Astrocyte (in vitro differentiated cells and primary cell): ENCODE results near the gene KCNQ5. TPM values are rescaled to one million over a fixed set of nuclear protein-coding genes. Genes with fewer than 3 reads are reported as not detected.

ENCODE experiments used
- DNase-seq: peaks from one replicate; pipeline ENCODE4 v3.0.0-alpha.2; 2010; ENCODE audit warnings: low read depth
- FAIRE-seq: peaks from 2 replicates; lab custom pipeline; 2011; peaks lifted over from hg19 to GRCh38; lab: Jason Lieb, UNC
- H2AFZ ChIP-seq: 2 replicates; pipeline ENCODE4 v1.6.0; 2012; ENCODE audit warnings: low read depth, low read length, inconsistent platforms
- H3K27ac ChIP-seq: 2 replicates; pipeline ENCODE4 v1.5.1; 2011; ENCODE audit warnings: low read depth, low read length, inconsistent platforms
- H3K27me3 ChIP-seq: 2 replicates; pipeline ENCODE4 v1.6.0; 2011; ENCODE audit warnings: low read length, inconsistent platforms; ENCODE audit not compliant: insufficient read depth
- H3K36me3 ChIP-seq: 2 replicates; pipeline ENCODE4 v1.5.1; 2011; ENCODE audit warnings: low read length, inconsistent platforms; ENCODE audit not compliant: insufficient read depth
- H3K4me1 ChIP-seq: 2 replicates; pipeline ENCODE4 v1.5.1; 2011; ENCODE audit warnings: low read length, inconsistent platforms; ENCODE audit not compliant: insufficient read depth
- H3K4me2 ChIP-seq: 2 replicates; pipeline ENCODE4 v1.6.0; 2012; ENCODE audit warnings: low read length, inconsistent platforms
- H3K4me3 ChIP-seq: 2 replicates; pipeline ENCODE4 v1.5.1; 2011; ENCODE audit warnings: low read depth, mild to moderate bottlenecking, low read length, inconsistent platforms; ENCODE audit not compliant: insufficient read depth
- H3K79me2 ChIP-seq: 2 replicates; pipeline ENCODE4 v1.6.0; 2012; ENCODE audit warnings: mild to moderate bottlenecking, low read length, inconsistent platforms; ENCODE audit not compliant: insufficient read depth
- H3K9ac ChIP-seq: 2 replicates; pipeline ENCODE4 v1.6.0; 2012; ENCODE audit warnings: mild to moderate bottlenecking, low read length, inconsistent platforms
- H3K9me3 ChIP-seq: 2 replicates; pipeline ENCODE4 v1.5.1; 2012; ENCODE audit warnings: low read depth, mild to moderate bottlenecking, low read length, inconsistent platforms; ENCODE audit not compliant: insufficient read depth
- H4K20me1 ChIP-seq: 2 replicates; pipeline ENCODE4 v1.6.0; 2012; ENCODE audit warnings: low read length, inconsistent platforms; ENCODE audit not compliant: insufficient read depth
- H3K27ac Mint-ChIP-seq: one replicate; pipeline ENCODE4 v1.8.0; 2021; ENCODE audit warnings: mild to moderate bottlenecking, mixed read lengths; ENCODE audit not compliant: unreplicated experiment
- H3K27me3 Mint-ChIP-seq: one replicate; pipeline ENCODE4 v1.8.0; 2021; ENCODE audit warnings: low read depth, mixed read lengths; ENCODE audit not compliant: unreplicated experiment
- H3K36me3 Mint-ChIP-seq: one replicate; pipeline ENCODE4 v1.8.0; 2021; ENCODE audit warnings: low read depth, mixed read lengths; ENCODE audit not compliant: unreplicated experiment
- H3K4me1 Mint-ChIP-seq: one replicate; pipeline ENCODE4 v1.8.0; 2021; ENCODE audit warnings: low read depth, mixed read lengths; ENCODE audit not compliant: unreplicated experiment
- H3K4me3 Mint-ChIP-seq: one replicate; pipeline ENCODE4 v1.8.0; 2021; ENCODE audit warnings: mild to moderate bottlenecking, moderate library complexity, mixed read lengths; ENCODE audit not compliant: unreplicated experiment
- H3K9me3 Mint-ChIP-seq: one replicate; pipeline ENCODE4 v1.8.0; 2021; ENCODE audit warnings: mild to moderate bottlenecking, mixed read lengths; ENCODE audit not compliant: unreplicated experiment
- EZH2 ChIP-seq: IDR thresholded peaks from 2 replicates; pipeline ENCODE4 v1.6.1; 2012; ENCODE audit warnings: mild to moderate bottlenecking, low read length, inconsistent platforms; ENCODE audit not compliant: insufficient read depth
- total RNA-seq: library from RNA; stranded (reverse); gene quantifications from 2 replicates; pipeline ENCODE4 v1.2.1, GENCODE V29; 2021
- TF ChIP-seq, protein P1 (sequence below): IDR thresholded peaks from 2 replicates; pipeline ENCODE4 v1.5.1; 2011; ENCODE audit warnings: low read depth, mild to moderate bottlenecking, inconsistent platforms, low read length, moderate library complexity; ENCODE audit not compliant: insufficient read depth

The KCNQ5 gene
- total RNA-seq, 1 donor from 2014 or later = 2.0 TPM

DNA sequence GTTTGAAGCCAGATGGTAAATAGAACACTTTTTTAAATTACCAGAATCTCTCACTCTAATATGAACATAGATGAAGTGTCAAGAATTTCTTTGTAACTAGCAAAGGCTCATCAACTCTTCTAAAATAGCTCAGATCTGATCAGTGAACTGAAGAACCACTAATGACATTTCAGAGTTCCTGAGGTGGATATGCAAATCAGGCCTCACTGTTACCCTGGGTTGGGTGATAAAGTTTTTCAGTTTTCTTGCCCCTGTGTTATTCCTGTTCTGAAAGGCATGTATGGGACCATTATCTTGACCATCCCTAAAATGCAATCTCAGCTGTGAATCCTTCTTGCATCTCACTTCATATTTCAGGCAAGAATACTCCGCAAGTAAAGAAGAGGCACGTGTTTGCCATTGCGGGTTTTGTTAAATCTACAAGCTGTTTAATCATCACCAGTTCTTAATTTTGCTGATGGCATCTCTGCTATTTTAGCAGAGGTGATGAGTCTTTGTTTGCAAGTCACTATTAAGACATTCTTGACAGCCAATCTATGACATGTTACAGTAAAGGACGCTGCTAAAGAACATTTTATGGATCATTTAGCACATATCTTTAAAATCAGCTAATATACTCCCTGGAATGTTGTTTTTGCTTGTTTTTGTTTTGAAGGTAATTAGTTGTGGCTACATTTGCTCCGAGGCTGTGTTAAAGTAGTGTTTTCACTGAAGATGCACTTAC lies 555.5 kb downstream of the KCNQ5 start:
- no peak for FAIRE-seq
- Mint-ChIP-seq H3K4me1 (no peaks in the 10 kb centered on the region), H3K36me3 (no peaks in the 10 kb centered on the region), H3K9me3 (no peaks in the 10 kb centered on the region), H3K27me3 (peaks cover 2% of the 10 kb centered on the region), H3K27ac (no peak overlapping the region), H3K4me3 (no peak overlapping the region)
- H3K4me1 ChIP-seq = peaks cover 10% of the 10 kb centered on the region
- H3K9ac ChIP-seq = no peak overlapping the region
- H3K79me2 ChIP-seq = no peaks in the 10 kb centered on the region
- no peaks in the 10 kb centered on the region for H4K20me1 ChIP-seq
- no peaks in the 10 kb centered on the region for H3K9me3 ChIP-seq
- no peak overlapping the region for H3K27ac ChIP-seq
- DNase-seq = no peak
- H3K36me3 ChIP-seq = no peaks in the 10 kb centered on the region
- no peak overlapping the region for H3K4me2 ChIP-seq
- no peak overlapping the region for H2AFZ ChIP-seq
- no peaks in the 10 kb centered on the region for H3K27me3 ChIP-seq
- no peak overlapping the region for H3K4me3 ChIP-seq
- TF ChIP-seq, protein P1, sequence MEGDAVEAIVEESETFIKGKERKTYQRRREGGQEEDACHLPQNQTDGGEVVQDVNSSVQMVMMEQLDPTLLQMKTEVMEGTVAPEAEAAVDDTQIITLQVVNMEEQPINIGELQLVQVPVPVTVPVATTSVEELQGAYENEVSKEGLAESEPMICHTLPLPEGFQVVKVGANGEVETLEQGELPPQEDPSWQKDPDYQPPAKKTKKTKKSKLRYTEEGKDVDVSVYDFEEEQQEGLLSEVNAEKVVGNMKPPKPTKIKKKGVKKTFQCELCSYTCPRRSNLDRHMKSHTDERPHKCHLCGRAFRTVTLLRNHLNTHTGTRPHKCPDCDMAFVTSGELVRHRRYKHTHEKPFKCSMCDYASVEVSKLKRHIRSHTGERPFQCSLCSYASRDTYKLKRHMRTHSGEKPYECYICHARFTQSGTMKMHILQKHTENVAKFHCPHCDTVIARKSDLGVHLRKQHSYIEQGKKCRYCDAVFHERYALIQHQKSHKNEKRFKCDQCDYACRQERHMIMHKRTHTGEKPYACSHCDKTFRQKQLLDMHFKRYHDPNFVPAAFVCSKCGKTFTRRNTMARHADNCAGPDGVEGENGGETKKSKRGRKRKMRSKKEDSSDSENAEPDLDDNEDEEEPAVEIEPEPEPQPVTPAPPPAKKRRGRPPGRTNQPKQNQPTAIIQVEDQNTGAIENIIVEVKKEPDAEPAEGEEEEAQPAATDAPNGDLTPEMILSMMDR = no peak
- TF ChIP-seq EZH2 = no peak

DNA sequence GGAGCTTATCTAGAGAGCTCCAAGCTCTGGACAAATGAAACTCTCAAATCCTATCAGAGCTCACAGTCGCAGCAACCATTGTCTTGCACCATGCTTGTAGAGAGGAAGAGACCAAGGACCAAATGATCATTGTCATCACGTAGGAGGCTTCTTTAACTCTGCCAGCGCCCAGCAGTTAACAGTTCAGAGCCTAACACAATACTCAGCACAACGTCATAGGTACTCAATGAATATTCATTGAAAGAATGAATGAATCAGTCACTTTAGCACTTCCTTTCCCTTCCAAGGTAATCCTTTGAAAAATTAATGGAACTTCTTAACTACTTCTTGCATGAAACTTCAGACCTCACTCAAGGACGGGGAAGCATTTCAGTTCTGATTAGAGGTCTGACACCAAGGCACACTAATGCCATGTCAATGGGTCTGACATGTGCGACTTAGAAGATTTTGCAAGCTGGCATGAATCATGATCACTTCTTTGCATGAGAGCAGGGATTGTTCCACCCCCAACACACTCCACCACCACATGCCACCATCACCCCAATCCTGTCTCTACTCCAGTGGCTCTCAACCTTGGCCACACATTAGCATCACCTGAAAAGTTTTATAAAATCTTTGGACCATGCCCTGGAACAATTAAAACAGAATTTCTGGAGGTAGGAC lies 558.3 kb downstream of the KCNQ5 start:
- TF ChIP-seq, protein P1 = no peak
- TF ChIP-seq EZH2 = no peak
- H3K4me2 ChIP-seq = peak overlapping the region; percentile 82
- no peaks in the 10 kb centered on the region for H3K79me2 ChIP-seq
- Mint-ChIP-seq H3K36me3 (no peaks in the 10 kb centered on the region), H3K4me1 (no peaks in the 10 kb centered on the region), H3K9me3 (no peaks in the 10 kb centered on the region), H3K27me3 (peaks cover 7% of the 10 kb centered on the region), H3K4me3 (no peak overlapping the region), H3K27ac (no peak overlapping the region)
- DNase-seq (peak; percentile 32), FAIRE-seq (no peak)
- no peak overlapping the region for H3K27ac ChIP-seq
- no peaks in the 10 kb centered on the region for H4K20me1 ChIP-seq
- H3K4me1 ChIP-seq = peaks cover 10% of the 10 kb centered on the region
- no peak overlapping the region for H3K9ac ChIP-seq
- H3K4me3 ChIP-seq = peak overlapping the region; percentile 53
- no peaks in the 10 kb centered on the region for H3K27me3 ChIP-seq
- no peaks in the 10 kb centered on the region for H3K9me3 ChIP-seq
- peak overlapping the region; percentile 21 for H2AFZ ChIP-seq
- no peaks in the 10 kb centered on the region for H3K36me3 ChIP-seq
